GM23338 (cell line): ENCODE results near the gene FAN1.

Experiments used
- CREB1 ChIP-seq: fragments of 250-450 bp; sonication (Bioruptor Pico); IDR thresholded peaks from 2 replicates; pipeline ENCODE4 v1.5.0; 2020; ENCODE audit warnings: low read depth, mild to moderate bottlenecking, moderate library complexity
- EZH2 ChIP-seq: fragments of 200-600 bp; sonication (generic); IDR thresholded peaks from one replicate; pipeline ENCODE4 v1.8.0; 2017; ENCODE audit warnings: antibody characterized with exemption, mild to moderate bottlenecking, low read depth; ENCODE audit not compliant: unreplicated experiment
- POLR2AphosphoS5 ChIP-seq: IDR thresholded peaks from 2 replicates; pipeline ENCODE4 v1.6.1; 2016; ENCODE audit warnings: antibody characterized with exemption, low read depth
- ZNF114 ChIP-seq: fragments of 250-450 bp; sonication (Bioruptor Pico); IDR thresholded peaks from 2 replicates; pipeline ENCODE4 v1.5.0; 2020; ENCODE audit warnings: mild to moderate bottlenecking, moderate library complexity
- TF ChIP-seq, protein P1 (sequence below): IDR thresholded peaks from one replicate; pipeline ENCODE4 v1.6.1; 2018; ENCODE audit warnings: antibody characterized with exemption; ENCODE audit not compliant: unreplicated experiment
- TF ChIP-seq, protein P2 (sequence below), 2 experiments: fragments of 200-600 bp in 1 of 2; sonication (generic) in 1 of 2; conservative IDR thresholded peaks; 2 replicates each; pipeline versions ENCODE4 v1.5.1 to v1.6.1; 2016 to 2017; ENCODE audit warnings: antibody characterized with exemption in 2 of 2, low read depth in 2 of 2, mild to moderate bottlenecking in 2 of 2, moderate library complexity in 1 of 2

DNA sequence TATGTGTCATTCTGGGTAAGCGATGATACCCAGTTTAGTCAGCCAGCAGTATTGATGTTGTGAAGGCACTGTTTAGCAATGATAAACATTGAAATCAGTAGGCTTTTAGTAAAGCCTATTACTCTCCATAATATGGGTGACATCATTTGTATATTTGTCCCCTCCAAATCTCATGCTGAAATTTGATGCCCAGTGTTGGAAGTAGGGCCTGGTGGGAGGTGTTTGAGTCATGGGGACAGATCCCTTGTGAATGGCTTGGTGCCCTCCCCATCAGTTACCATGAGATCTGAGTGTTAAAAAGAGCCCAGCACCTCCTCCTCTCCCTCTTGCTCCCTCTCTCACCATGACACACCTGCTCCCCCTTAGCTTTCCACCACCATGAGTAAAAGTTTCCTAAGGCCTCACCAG lies 31.4 kb upstream of the FAN1 start:
- TF ChIP-seq POLR2AphosphoS5 (no peak), EZH2 (no peak), CREB1 (no peak), ZNF114 (CRISPR knock-in tag) (no peak)
- TF ChIP-seq, protein P1, sequence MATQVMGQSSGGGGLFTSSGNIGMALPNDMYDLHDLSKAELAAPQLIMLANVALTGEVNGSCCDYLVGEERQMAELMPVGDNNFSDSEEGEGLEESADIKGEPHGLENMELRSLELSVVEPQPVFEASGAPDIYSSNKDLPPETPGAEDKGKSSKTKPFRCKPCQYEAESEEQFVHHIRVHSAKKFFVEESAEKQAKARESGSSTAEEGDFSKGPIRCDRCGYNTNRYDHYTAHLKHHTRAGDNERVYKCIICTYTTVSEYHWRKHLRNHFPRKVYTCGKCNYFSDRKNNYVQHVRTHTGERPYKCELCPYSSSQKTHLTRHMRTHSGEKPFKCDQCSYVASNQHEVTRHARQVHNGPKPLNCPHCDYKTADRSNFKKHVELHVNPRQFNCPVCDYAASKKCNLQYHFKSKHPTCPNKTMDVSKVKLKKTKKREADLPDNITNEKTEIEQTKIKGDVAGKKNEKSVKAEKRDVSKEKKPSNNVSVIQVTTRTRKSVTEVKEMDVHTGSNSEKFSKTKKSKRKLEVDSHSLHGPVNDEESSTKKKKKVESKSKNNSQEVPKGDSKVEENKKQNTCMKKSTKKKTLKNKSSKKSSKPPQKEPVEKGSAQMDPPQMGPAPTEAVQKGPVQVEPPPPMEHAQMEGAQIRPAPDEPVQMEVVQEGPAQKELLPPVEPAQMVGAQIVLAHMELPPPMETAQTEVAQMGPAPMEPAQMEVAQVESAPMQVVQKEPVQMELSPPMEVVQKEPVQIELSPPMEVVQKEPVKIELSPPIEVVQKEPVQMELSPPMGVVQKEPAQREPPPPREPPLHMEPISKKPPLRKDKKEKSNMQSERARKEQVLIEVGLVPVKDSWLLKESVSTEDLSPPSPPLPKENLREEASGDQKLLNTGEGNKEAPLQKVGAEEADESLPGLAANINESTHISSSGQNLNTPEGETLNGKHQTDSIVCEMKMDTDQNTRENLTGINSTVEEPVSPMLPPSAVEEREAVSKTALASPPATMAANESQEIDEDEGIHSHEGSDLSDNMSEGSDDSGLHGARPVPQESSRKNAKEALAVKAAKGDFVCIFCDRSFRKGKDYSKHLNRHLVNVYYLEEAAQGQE = no peak
- TF ChIP-seq, protein P2, sequence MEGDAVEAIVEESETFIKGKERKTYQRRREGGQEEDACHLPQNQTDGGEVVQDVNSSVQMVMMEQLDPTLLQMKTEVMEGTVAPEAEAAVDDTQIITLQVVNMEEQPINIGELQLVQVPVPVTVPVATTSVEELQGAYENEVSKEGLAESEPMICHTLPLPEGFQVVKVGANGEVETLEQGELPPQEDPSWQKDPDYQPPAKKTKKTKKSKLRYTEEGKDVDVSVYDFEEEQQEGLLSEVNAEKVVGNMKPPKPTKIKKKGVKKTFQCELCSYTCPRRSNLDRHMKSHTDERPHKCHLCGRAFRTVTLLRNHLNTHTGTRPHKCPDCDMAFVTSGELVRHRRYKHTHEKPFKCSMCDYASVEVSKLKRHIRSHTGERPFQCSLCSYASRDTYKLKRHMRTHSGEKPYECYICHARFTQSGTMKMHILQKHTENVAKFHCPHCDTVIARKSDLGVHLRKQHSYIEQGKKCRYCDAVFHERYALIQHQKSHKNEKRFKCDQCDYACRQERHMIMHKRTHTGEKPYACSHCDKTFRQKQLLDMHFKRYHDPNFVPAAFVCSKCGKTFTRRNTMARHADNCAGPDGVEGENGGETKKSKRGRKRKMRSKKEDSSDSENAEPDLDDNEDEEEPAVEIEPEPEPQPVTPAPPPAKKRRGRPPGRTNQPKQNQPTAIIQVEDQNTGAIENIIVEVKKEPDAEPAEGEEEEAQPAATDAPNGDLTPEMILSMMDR (conservative IDR thresholded peaks at IDR 0.05; ENCODE audit: low read depth in 2 of 2) = no peak
